ENCODE results near the gene FHDC1. TPM values are rescaled to one million over a fixed set of nuclear protein-coding genes. Genes with fewer than 3 reads are reported as not detected.

FHDC1 gene
- total RNA-seq, 1 experiment from 2014 or later: 0.95 TPM

- no peak for ATAC-seq
- POLR2A ChIA-PET (ENCODE audit: unreplicated experiment): no interaction called here
These were observed 25.1 kb downstream of the FHDC1 start for GRCh38 chr4:152961014-152961772.

GRCh38 chr4:152961773-152962115 is 25.6 kb downstream of the FHDC1 start:
- CTCF ChIA-PET: no interaction called here
- TF ChIP-seq, protein P1, sequence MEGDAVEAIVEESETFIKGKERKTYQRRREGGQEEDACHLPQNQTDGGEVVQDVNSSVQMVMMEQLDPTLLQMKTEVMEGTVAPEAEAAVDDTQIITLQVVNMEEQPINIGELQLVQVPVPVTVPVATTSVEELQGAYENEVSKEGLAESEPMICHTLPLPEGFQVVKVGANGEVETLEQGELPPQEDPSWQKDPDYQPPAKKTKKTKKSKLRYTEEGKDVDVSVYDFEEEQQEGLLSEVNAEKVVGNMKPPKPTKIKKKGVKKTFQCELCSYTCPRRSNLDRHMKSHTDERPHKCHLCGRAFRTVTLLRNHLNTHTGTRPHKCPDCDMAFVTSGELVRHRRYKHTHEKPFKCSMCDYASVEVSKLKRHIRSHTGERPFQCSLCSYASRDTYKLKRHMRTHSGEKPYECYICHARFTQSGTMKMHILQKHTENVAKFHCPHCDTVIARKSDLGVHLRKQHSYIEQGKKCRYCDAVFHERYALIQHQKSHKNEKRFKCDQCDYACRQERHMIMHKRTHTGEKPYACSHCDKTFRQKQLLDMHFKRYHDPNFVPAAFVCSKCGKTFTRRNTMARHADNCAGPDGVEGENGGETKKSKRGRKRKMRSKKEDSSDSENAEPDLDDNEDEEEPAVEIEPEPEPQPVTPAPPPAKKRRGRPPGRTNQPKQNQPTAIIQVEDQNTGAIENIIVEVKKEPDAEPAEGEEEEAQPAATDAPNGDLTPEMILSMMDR (conservative IDR thresholded peaks at IDR 0.05; ENCODE audit: low read depth, low read length): no peak
- no peak for TF ChIP-seq EZH2 (IDR thresholded peaks at IDR 0.05; ENCODE audit: low read length, unreplicated experiment)
- TF ChIP-seq EZH2phosphoT487 (IDR thresholded peaks at IDR 0.05; ENCODE audit: borderline replicate concordance, low read length): no peak
- Histone ChIP-seq H3K79me2 (ENCODE audit: low read length) (no peaks in the 10 kb centered on the region), H3K4me2 (ENCODE audit: low read length) (no peak overlapping the region), H3K27ac (ENCODE audit: low read length) (no peak overlapping the region), H3K9me3 (ENCODE audit: low read length) (no peaks in the 10 kb centered on the region), H3K27me3 (ENCODE audit: low read length) (no peaks in the 10 kb centered on the region), H3F3A (ENCODE audit: low read length, unreplicated experiment) (no peaks in the 10 kb centered on the region), H3K9ac (ENCODE audit: low read length) (no peak overlapping the region), H3K36me3 (ENCODE audit: low read depth, low read length) (no peaks in the 10 kb centered on the region), H2AFZ (ENCODE audit: low read length) (no peak overlapping the region), H3K9me2 (replicated peaks; ENCODE audit: low read length) (no peaks in the 10 kb centered on the region), H4K20me1 (ENCODE audit: low read length) (no peaks in the 10 kb centered on the region), H3K4me1 (ENCODE audit: insufficient read depth, low read length) (no peaks in the 10 kb centered on the region), H3K4me3 (ENCODE audit: low read length) (no peak overlapping the region)
- POLR2A ChIA-PET (ENCODE audit: unreplicated experiment): no interaction called here
- intact Hi-C loops (cut with micrococcal nuclease): loop anchor here (10.0 kb wide), 1 partner anchor 123 kb away; no protein-coding TSS in a partner anchor
- ATAC-seq: no peak
- DNase-seq: no peak
- no TSS peak for BruUV-seq (replicated peaks)

More at GRCh38 chr4:152961014-152961772, 25.1 kb downstream of the FHDC1 start:
- Histone ChIP-seq H3K27me3 (ENCODE audit: low read length) (no peaks in the 10 kb centered on the region), H3K27ac (ENCODE audit: low read length) (no peak overlapping the region), H2AFZ (ENCODE audit: low read length) (no peak overlapping the region), H3K9me2 (replicated peaks; ENCODE audit: low read length) (no peaks in the 10 kb centered on the region), H3K9ac (ENCODE audit: low read length) (no peak overlapping the region), H4K20me1 (ENCODE audit: low read length) (no peaks in the 10 kb centered on the region), H3K4me1 (ENCODE audit: insufficient read depth, low read length) (no peaks in the 10 kb centered on the region), H3K9me3 (ENCODE audit: low read length) (no peaks in the 10 kb centered on the region), H3K4me2 (ENCODE audit: low read length) (no peak overlapping the region), H3K36me3 (ENCODE audit: low read depth, low read length) (no peaks in the 10 kb centered on the region), H3K79me2 (ENCODE audit: low read length) (no peaks in the 10 kb centered on the region), H3K4me3 (ENCODE audit: low read length) (no peak overlapping the region), H3F3A (ENCODE audit: low read length, unreplicated experiment) (no peaks in the 10 kb centered on the region)
- CTCF ChIA-PET: no interaction called here
- DNase-seq: no peak
- TF ChIP-seq EZH2phosphoT487 (IDR thresholded peaks at IDR 0.05; ENCODE audit: borderline replicate concordance, low read length) (no peak), EZH2 (IDR thresholded peaks at IDR 0.05; ENCODE audit: low read length, unreplicated experiment) (no peak)
- TF ChIP-seq, protein P1 (conservative IDR thresholded peaks at IDR 0.05; ENCODE audit: low read depth, low read length): no peak
- BruUV-seq (replicated peaks): no TSS peak
- intact Hi-C loops (cut with micrococcal nuclease): loop anchor here (10.0 kb wide), 1 partner anchor 124 kb away; no protein-coding TSS in a partner anchor

- H4K20me1 ChIP-seq (ENCODE audit: low read length): no peaks in the 10 kb centered on the region
- ChIA-PET POLR2A (ENCODE audit: unreplicated experiment) (no interaction called here), CTCF (no interaction called here)
- H2AFZ ChIP-seq (ENCODE audit: low read length): no peak overlapping the region
- no peaks in the 10 kb centered on the region for H3K4me1 ChIP-seq (ENCODE audit: insufficient read depth, low read length)
- no peak overlapping the region for H3K4me3 ChIP-seq (ENCODE audit: low read length)
- intact Hi-C loops (cut with micrococcal nuclease): loop anchor here (10.0 kb wide), 1 partner anchor 123 kb away; no protein-coding TSS in a partner anchor
- no peak overlapping the region for H3K9ac ChIP-seq (ENCODE audit: low read length)
- H3K4me2 ChIP-seq (ENCODE audit: low read length): no peak overlapping the region
- H3K9me2 ChIP-seq (replicated peaks; ENCODE audit: low read length): no peaks in the 10 kb centered on the region
- H3K27me3 ChIP-seq (ENCODE audit: low read length): no peaks in the 10 kb centered on the region
- no TSS peak for BruUV-seq (replicated peaks)
- TF ChIP-seq EZH2 (IDR thresholded peaks at IDR 0.05; ENCODE audit: low read length, unreplicated experiment): no peak
- TF ChIP-seq, protein P1 (conservative IDR thresholded peaks at IDR 0.05; ENCODE audit: low read depth, low read length): no peak
- H3K9me3 ChIP-seq (ENCODE audit: low read length): no peaks in the 10 kb centered on the region
- H3K36me3 ChIP-seq (ENCODE audit: low read depth, low read length): no peaks in the 10 kb centered on the region
- no peak overlapping the region for H3K27ac ChIP-seq (ENCODE audit: low read length)
- DNase-seq: no peak
- no peak for ATAC-seq
- H3F3A ChIP-seq (ENCODE audit: low read length, unreplicated experiment): no peaks in the 10 kb centered on the region
- no peaks in the 10 kb centered on the region for H3K79me2 ChIP-seq (ENCODE audit: low read length)
These were observed 26.0 kb downstream of the FHDC1 start for GRCh38 chr4:152962150-152962549.
